NOMO-1 treated with dmso at 0.1 percent for 144 hours (cell line): Measurements from ENCODE around the gene SLC2A10.

Experiments
- DNase-seq: peaks from one replicate; lab custom pipeline; 2025; ENCODE audit not compliant: unreplicated experiment; lab: John Stamatoyannopoulos, UW

The SLC2A10 gene

DNA sequence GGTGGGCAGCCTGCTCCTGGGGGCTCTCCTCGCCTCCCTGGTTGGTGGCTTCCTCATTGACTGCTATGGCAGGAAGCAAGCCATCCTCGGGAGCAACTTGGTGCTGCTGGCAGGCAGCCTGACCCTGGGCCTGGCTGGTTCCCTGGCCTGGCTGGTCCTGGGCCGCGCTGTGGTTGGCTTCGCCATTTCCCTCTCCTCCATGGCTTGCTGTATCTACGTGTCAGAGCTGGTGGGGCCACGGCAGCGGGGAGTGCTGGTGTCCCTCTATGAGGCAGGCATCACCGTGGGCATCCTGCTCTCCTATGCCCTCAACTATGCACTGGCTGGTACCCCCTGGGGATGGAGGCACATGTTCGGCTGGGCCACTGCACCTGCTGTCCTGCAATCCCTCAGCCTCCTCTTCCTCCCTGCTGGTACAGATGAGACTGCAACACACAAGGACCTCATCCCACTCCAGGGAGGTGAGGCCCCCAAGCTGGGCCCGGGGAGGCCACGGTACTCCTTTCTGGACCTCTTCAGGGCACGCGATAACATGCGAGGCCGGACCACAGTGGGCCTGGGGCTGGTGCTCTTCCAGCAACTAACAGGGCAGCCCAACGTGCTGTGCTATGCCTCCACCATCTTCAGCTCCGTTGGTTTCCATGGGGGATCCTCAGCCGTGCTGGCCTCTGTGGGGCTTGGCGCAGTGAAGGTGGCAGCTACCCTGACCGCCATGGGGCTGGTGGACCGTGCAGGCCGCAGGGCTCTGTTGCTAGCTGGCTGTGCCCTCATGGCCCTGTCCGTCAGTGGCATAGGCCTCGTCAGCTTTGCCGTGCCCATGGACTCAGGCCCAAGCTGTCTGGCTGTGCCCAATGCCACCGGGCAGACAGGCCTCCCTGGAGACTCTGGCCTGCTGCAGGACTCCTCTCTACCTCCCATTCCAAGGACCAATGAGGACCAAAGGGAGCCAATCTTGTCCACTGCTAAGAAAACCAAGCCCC, 16.0 kb downstream of the SLC2A10 start:
- no peak for DNase-seq

DNA sequence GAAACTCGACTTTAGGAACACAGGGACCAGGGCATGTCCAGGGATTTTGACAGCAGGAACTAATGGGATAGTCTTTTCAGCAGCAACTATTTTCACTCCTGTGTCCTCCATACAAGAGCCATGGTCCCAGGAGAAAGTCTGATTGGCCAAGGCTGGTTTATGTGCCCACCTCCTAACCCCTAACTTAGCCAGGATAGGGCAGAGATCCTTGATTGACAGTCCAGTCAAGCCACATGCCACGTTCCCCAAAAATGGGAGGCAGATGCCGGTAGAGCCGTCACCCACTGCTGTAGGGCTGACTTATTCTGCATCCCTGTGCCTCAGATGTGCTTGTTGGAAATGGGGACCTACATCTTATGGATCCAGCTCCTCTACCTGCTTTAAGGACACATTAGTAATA, 22.3 kb downstream of the SLC2A10 start:
- DNase-seq = no peak

- no peak for DNase-seq
Observed at GRCh38 chr20:46735436-46735835, 26.0 kb downstream of the SLC2A10 start.

DNA sequence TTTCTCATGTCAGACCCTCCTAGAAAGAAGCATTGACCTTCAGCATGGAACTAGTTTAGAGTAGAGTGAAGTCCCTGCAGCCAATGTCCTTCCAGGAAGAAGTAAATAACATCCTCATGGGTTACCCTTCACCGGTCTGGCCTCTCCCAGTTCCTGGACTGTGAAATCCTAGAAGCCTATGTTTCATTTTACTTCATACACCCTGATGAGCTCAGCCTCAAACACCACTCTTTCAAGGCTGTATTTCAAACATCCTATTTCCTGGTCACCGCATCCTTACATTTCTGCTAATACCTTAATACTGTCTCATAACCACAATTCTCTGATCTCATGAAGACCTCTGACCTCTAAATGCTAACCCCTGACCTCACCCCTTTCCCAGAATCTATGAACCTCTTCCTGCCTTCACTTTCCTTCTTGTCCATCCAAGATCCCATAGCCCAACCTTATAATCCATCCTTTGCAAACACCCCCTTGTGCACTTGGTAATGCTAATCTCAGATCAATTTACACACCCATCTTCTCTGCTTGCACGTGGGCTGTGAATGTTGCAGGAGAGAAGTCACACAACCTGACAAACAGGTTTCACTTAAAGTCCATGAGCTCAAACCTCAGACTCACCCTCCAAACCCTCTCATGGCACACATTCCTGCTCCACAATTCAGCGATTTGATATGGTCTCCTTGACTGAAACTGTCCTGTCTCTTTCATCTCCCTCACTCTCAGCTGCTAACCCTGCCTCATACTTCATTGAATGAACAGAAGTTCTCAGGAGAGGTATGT, 30.2 kb downstream of the SLC2A10 start:
- DNase-seq = no peak

GRCh38 chr20:46740214-46740609, 30.8 kb downstream of the SLC2A10 start:
- no peak for DNase-seq

DNA sequence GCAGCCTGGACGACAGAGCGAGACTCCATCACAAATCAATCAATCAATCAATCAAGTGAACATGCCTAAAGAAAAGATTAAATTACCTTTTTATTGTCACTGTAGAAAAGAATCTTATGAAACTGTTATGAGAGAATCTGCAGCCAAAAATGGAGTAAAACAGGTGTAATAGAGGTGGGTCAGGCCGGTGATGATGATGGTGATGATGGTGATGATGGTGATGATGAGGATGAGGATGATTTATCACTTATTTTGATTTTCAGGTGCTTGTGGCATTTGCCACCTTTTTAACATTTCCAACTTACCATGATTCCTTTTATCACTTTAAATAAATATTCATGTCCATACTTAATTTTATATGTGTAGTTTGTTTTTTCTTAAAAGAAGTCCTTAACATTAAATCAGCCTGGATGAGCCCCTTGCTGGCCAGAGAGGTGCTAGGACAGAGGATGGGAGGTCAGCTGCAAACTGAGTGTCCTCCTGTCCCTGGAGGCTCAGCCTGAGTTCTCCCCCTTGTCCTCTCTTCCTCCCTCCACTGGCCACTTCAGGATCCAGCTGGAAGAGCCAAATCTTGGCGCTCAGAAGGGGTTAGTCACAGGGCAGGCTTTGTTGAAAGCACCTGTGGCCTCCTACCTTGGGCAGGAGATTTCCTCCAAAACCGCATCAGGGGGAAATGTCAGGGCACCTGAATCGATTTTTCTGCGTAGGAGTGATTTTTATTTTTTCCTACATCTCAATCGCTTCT, 32.6 kb downstream of the SLC2A10 start:
- DNase-seq = no peak

- DNase-seq = no peak
Observed at GRCh38 chr20:46742669-46743045, 33.2 kb downstream of the SLC2A10 start.

DNA sequence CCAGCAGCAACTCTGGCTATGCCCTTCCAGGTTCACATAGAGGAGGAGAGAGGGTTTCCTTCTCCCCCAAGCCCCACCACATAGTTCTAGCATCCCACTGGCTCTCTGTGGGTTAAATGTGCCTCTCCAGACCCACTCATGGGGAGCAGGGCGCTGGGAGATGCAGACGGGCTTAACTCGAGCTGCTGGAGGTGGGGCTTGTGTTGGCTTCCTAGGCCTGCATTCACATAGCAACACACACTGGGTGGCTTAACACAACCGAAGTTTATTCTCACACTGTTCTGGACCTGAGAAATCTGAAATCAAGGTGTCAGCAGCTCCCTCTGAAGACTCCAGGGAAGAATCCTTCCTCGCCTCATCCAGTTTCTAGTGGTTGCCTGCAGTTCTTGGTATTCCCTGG, 33.6 kb downstream of the SLC2A10 start:
- DNase-seq = no peak

DNA sequence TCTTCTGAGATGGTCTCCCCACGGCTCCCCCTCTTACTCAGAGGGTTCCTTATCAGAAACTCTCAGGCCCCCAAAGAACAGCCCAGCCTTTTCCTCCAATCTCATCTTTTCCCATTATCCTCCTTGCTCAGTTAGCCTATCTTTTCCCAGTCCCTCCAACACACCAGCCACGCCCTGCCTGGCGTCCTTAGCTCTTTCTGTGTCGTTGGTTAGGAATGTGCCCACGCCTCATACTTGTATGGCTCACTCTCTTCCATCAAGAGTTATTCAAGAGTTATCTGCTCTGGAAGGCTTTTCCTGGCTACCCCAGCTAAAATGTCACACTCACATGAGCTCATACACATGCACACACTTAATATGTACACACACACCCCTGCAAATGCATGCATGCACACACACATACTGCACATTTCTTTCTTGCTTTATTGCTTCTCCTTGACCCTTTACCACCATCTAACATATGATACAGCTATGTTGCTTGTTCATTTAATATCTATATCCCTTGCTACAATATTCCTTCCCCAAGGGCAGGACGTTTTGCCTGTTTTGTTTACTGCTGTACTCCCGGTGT, 37.6 kb downstream of the SLC2A10 start:
- DNase-seq = no peak

GRCh38 chr20:46749147-46749546, 39.7 kb downstream of the SLC2A10 start:
- no peak for DNase-seq

- DNase-seq = no peak
Observed at GRCh38 chr20:46751856-46752255, 42.4 kb downstream of the SLC2A10 start.

DNA sequence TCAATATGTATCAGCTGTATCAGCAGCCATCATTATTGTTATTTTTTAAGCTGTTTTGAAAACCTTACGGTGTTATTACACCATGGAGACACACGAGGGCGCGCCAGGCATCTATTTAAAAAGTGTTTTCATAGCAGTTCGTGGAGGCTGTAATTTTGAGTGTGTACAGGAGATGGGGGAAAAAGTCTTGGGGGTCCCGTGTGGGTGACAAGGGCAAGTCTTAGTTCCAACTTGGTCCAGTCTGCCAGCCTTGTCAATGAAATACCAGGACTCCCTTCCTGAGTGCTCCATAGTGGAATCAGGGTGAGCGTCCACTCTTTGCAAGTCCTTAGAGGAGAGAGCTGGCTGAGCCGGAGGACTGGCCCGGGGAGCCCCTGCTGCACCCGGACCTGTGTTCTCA, 43.3 kb downstream of the SLC2A10 start:
- no peak for DNase-seq

- DNase-seq = no peak
Observed at GRCh38 chr20:46755483-46756413, 46.3 kb downstream of the SLC2A10 start.

DNA sequence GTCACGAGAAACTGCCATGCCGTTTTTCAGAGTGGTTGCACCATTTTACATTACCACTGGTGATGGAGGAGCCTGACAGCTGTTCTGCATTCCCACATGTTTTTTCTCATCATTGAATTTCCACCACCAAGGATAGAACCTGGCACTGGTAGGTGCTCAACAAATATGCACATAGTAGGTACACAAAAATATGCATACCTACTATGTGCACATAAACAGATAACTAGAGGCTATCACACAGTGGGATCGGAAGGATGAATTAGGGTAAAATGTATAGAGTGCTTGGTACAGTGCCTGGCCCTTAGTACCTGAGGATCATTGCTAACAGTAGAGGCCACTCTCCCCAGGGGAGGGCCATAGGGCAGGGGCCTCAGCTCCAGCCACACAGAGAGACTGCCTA, 47.0 kb downstream of the SLC2A10 start:
- DNase-seq = no peak

GRCh38 chr20:46757135-46757534, 47.7 kb downstream of the SLC2A10 start:
- no peak for DNase-seq

DNA sequence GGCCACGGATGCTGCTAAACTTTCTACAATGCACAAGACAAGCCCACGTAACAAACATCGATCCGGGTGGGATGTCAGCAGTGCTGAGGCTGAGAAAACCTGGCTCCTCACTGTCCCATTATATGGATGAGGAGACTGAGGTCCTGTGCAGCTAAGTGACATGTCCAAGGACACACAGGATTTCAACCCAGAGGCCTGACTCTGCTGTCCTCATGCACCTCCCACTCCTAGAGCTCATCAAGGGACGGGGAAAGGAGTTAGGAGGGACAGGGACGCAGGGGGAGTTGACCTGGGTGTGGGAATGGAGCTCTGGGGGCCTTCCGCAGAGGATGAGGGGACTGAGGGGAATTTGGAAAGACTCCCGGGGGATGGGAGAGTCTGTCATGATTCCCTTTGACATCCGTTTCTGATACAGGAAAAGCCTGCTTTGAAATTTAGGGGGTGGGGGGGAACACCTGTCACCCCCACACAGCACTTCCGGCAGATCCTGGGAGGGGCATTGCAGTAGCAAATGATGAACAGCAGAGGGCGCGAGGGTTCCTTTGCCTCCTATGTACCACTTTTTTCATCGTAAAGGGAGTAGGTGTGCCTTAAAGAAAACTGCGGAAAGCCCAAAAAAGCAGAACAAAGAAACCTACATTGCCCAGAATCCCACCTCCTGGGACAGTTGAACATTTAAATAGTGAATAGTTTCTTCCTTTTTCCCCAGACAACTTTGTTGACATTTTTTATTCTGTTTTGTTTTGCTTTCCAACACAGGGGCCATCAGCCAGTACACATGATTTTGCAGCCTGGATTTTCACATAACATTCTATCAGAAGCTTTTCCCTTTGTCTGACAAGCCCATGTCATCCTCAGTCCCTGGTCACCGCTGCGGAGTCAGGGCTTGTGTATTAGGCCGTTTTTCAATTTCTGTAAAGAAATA, 48.6 kb downstream of the SLC2A10 start:
- peak; percentile 67 for DNase-seq

DNA sequence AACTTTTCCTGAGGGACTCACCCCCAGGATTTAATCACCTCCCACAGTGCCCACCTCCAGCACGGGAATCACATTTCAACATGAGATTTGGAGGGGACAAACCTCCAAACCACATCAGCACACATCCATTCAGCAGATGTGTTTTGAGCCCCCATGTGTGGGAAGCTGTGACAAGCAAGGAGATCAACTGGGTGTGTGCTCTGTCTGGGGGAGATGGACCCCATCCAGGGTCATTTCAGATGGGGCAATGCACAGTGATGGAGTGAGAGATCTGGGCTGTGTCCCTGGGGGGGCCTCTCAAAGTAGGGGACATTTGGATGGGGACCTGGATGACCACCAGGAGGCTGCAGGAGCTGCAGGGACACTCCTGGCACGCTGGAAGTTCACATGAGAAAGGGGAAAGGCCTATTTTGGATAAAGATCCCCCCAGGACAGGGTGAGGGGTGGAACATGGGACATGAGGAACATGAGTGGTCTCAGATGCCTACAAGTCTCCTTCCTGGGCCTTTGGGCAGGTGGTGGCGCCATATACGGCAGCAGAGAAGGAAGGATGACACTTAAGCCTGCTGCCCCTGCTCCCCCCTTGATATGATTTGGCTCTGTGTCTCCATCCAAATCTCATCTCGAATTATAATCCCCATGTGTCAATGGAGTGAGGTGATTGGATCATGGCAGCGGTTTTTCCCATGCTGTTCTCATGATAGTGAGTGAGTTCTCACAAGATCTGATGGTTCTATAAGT, 49.6 kb downstream of the SLC2A10 start:
- no peak for DNase-seq

DNA sequence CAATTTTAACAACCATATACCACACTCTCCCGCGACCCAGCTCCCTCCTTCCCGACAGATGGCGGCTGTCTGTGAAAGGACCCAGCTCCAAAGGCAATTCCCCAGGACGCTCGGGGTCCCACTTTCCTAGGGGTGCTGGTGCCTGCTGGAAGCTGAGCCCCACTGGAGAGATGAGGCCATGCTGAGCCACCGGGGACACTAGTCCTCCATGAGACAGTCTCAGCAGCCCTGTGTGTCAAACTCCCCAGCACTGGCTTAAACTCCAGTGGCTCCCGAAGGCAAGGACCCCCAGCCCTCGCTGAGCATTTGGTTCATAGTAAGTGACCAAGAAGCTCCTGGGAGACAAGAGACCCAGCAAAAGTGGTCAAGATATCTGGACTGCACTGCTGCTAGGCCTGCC, 52.1 kb downstream of the SLC2A10 start:
- no peak for DNase-seq
